COLO829 (cell line): ENCODE data around the gene C12orf43.
A peak's percentile ranks its signal among the peaks of the same experiment; 100 is the strongest.
"Not testable (repeated sequence)": the region's sequence is repeated elsewhere in the genome, so short reads cannot be mapped to it uniquely, and the experiment has no call there.

Experiments used
- DNase-seq: peaks from one replicate; pipeline ENCODE4 v3.0.0; 2012; ENCODE audit warnings: low spot score

The C12orf43 gene

GRCh38 chr12:121015825-121016766 lies at the start of gene C12orf43:
TSS of gene C12orf43 (minus strand) at chr12:121016487. CDS start at chr12:121016474, 13 bp downstream.
- peak; percentile 93 for DNase-seq

- DNase-seq: no peak
Measured at GRCh38 chr12:121065345-121065744, 49.1 kb upstream of the C12orf43 start.

GRCh38 chr12:121064586-121064985 lies 48.3 kb upstream of the C12orf43 start:
- DNase-seq: not testable (repeated sequence)

- DNase-seq: no peak
Measured at GRCh38 chr12:121064116-121064515, 47.8 kb upstream of the C12orf43 start.

GRCh38 chr12:121062391-121063045 lies 46.2 kb upstream of the C12orf43 start:
- DNase-seq: no peak

- peak; percentile 21 for DNase-seq
Measured at GRCh38 chr12:121061831-121062230, 45.5 kb upstream of the C12orf43 start.

- DNase-seq: peak; percentile 35
Measured at GRCh38 chr12:121060149-121061001, 44.1 kb upstream of the C12orf43 start.

- DNase-seq: no peak
Measured at GRCh38 chr12:121059031-121059898, 43.0 kb upstream of the C12orf43 start.

GRCh38 chr12:121057794-121058193 lies 41.5 kb upstream of the C12orf43 start:
- DNase-seq: no peak

GRCh38 chr12:121053706-121054105 lies 37.4 kb upstream of the C12orf43 start:
- DNase-seq: no peak

- DNase-seq: peak; percentile 31
Measured at GRCh38 chr12:121050725-121051124, 34.4 kb upstream of the C12orf43 start.

- DNase-seq: no peak
Measured at GRCh38 chr12:121048442-121048841, 32.2 kb upstream of the C12orf43 start.

GRCh38 chr12:121047400-121047799 lies 31.1 kb upstream of the C12orf43 start:
- DNase-seq: not testable (repeated sequence)

- no peak for DNase-seq
Measured at GRCh38 chr12:121043067-121043466, 26.8 kb upstream of the C12orf43 start.

- DNase-seq: peak; percentile 41
Measured at GRCh38 chr12:121038861-121039668, 22.8 kb upstream of the C12orf43 start, which contains the start of gene OASL. TSS of gene OASL (minus strand) at chr12:121039246. CDS start at chr12:121038971, 275 bp downstream.

GRCh38 chr12:121036810-121037326 lies 20.6 kb upstream of the C12orf43 start:
- peak; percentile 92 for DNase-seq

- no peak for DNase-seq
Measured at GRCh38 chr12:121034616-121035305, 18.5 kb upstream of the C12orf43 start.

- DNase-seq: peak; percentile 59
Measured at GRCh38 chr12:121033625-121034349, 17.5 kb upstream of the C12orf43 start.
